SU-DHL-6 (cell line): ENCODE data around the gene BEAN1.
"Not testable (repeated sequence)": the region's sequence is repeated elsewhere in the genome, so short reads cannot be mapped to it uniquely, and the experiment has no call there.

Experiments
- H2AFZ ChIP-seq: fragments of 200-600 bp; sonication (generic); 2 replicates; pipeline ENCODE4 v1.6.1; 2014; ENCODE audit warnings: low read depth, mild to moderate bottlenecking, moderate library complexity, mixed read lengths, antibody characterized with exemption, low read length; ENCODE audit not compliant: severe bottlenecking
- H3F3A ChIP-seq: fragments of 200-600 bp; shearing (Covaris generic); 2 replicates; pipeline ENCODE4 v1.6.0; 2016; ENCODE audit warnings: antibody characterized with exemption, mild to moderate bottlenecking; ENCODE audit not compliant: insufficient read depth
- H3K27ac ChIP-seq: fragments of 200-600 bp; sonication (generic); 2 replicates; pipeline ENCODE4 v1.5.1; 2016; ENCODE audit warnings: low read depth, mild to moderate bottlenecking, low read length, moderate library complexity, mixed read lengths
- H3K27me3 ChIP-seq: fragments of 200-600 bp; sonication (generic), shearing (Covaris generic); 2 replicates; pipeline ENCODE4 v1.6.0; 2014; ENCODE audit warnings: mild to moderate bottlenecking, low read length
- H3K36me3 ChIP-seq: fragments of 200-600 bp; sonication (generic); 2 replicates; pipeline ENCODE4 v1.6.1; 2014; ENCODE audit warnings: mild to moderate bottlenecking, low read length, mixed read lengths
- H3K4me2 ChIP-seq: fragments of 300-600, 200-600 bp; shearing (Covaris generic), sonication (generic); 2 replicates; pipeline ENCODE4 v1.6.0; 2014; ENCODE audit warnings: low read length, low read depth, mild to moderate bottlenecking; ENCODE audit not compliant: poor library complexity, severe bottlenecking
- H3K4me3 ChIP-seq: fragments of 200-600 bp; sonication (generic); 2 replicates; pipeline ENCODE4 v1.5.1; 2014; ENCODE audit warnings: antibody characterized with exemption, low read length, mild to moderate bottlenecking, mixed read lengths; ENCODE audit not compliant: insufficient read depth, poor library complexity, severe bottlenecking
- H3K79me2 ChIP-seq: fragments of 200-600 bp; sonication (generic); 2 replicates; pipeline ENCODE4 v1.6.1; 2014; ENCODE audit warnings: mild to moderate bottlenecking, low read length, moderate library complexity; ENCODE audit not compliant: insufficient read depth
- H3K9ac ChIP-seq: fragments of 200-600 bp; sonication (generic); 2 replicates; pipeline ENCODE4 v1.7.0; 2014; ENCODE audit warnings: mild to moderate bottlenecking, low read length
- H3K9me2 ChIP-seq: fragments of 200-600 bp; sonication (generic); replicated peaks from 2 replicates; pipeline ENCODE4 v1.6.1; 2014; ENCODE audit warnings: low read length; ENCODE audit not compliant: insufficient read depth
- H3K9me3 ChIP-seq: fragments of 200-600 bp; sonication (generic); 2 replicates; pipeline ENCODE4 v1.6.1; 2014; ENCODE audit warnings: low read length, mixed read lengths; ENCODE audit not compliant: insufficient read depth
- H4K20me1 ChIP-seq: fragments of 200-600 bp; sonication (generic); 2 replicates; pipeline ENCODE4 v1.6.1; 2014; ENCODE audit warnings: low read depth, mild to moderate bottlenecking, antibody characterized with exemption, low read length, moderate library complexity, mixed read lengths
- EZH2phosphoT487 ChIP-seq: fragments of 200-600 bp; sonication (generic), shearing (Covaris generic); conservative IDR thresholded peaks from 2 replicates; pipeline ENCODE4 v1.6.1; 2018; ENCODE audit warnings: mild to moderate bottlenecking, antibody characterized with exemption, low read length, moderate library complexity, mixed read lengths
- TF ChIP-seq, protein P1 (sequence below): fragments of 200-600 bp; sonication (generic); IDR thresholded peaks from one replicate; pipeline ENCODE4 v1.5.1; 2017; ENCODE audit warnings: antibody characterized with exemption, mild to moderate bottlenecking, low read length, moderate library complexity; ENCODE audit not compliant: insufficient read depth, poor library complexity, severe bottlenecking

BEAN1 gene

DNA sequence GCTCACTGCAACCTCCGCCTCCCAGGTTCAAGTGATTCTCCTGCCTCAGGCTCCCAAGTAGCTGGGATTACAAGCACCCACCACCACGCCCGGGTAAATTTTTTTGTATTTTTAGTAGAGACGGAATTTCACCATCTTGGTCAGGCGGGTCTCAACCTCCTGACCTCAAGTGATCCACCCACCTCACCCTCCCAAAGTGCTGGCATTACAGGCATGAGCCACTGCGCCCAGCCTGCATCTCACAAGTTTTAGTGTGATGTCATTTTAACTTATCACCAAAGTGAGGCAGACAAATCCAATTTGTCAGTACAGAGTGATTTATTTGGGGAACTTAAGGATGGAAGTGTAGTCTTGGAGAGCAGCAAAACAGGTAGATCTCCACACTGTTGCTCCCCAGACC is 39.5 kb downstream of the BEAN1 start:
- H3K9ac ChIP-seq, H3K79me2 ChIP-seq, H3K9me3 ChIP-seq, H3K27ac ChIP-seq, H3K4me2 ChIP-seq, H3F3A ChIP-seq, H3K9me2 ChIP-seq, H2AFZ ChIP-seq, H3K4me3 ChIP-seq, H3K36me3 ChIP-seq, H4K20me1 ChIP-seq, H3K27me3 ChIP-seq: not testable (repeated sequence)

DNA sequence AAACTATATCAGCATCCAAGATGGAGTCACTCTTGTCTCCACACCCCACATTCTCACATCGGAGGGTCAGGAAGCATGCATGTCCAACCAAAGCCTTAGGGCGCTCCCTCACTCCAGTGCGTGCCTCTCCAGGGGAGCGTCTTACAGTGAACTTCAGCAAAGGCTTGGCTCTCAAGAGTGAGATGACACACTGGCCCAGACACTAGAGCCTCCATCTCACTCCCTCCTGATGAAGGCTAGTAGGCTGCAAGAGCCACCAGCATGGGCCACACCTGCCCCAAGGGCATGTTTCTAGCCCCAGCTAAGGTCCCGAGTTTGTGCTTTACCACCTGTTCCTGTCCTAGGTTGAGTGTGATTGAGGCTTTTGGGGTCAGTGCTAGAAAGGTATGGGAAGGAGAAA is 40.5 kb downstream of the BEAN1 start:
- Histone ChIP-seq H3K27ac (no peak overlapping the region), H3K27me3 (no peaks in the 10 kb centered on the region), H3K9ac (no peak overlapping the region), H3K36me3 (no peaks in the 10 kb centered on the region), H2AFZ (no peak overlapping the region), H3F3A (no peaks in the 10 kb centered on the region), H3K4me2 (no peak overlapping the region), H3K79me2 (no peaks in the 10 kb centered on the region), H3K9me2 (no peaks in the 10 kb centered on the region), H4K20me1 (no peaks in the 10 kb centered on the region), H3K4me3 (no peak overlapping the region), H3K9me3 (no peaks in the 10 kb centered on the region)
- no peak for TF ChIP-seq EZH2phosphoT487

DNA sequence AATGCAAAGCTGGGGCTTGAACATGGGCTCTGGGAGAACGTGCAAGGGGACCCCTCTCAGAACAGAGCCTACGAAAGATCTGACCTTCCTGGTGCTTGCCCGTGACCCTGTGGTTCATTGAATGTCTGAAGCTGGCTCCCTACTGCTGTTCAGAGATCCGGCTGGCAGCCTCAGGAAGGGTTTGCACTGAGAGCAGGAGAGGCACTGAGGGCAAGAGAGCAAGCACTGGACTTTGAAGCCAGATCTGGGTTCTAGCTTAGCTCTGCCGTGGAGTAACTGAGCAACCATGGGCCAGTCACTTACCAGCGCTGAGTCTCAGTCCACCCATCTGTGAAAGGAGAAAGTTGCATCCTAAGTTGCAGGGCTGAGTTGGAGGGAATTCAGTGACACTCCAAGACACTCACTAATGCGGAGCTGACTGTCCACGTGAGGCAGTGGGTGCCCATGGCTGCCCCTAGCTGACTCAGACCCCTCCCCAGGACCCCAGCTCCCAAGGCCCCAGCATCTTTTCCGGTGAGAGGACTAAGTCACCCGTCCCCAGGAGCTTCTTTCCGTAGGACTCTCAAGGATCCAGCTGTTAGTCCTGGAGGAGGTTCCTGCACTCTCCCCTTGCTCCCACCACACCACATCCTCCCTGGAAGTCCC is 41.3 kb downstream of the BEAN1 start:
- no peaks in the 10 kb centered on the region for H3F3A ChIP-seq
- no peak for TF ChIP-seq EZH2phosphoT487
- TF ChIP-seq, protein P1, sequence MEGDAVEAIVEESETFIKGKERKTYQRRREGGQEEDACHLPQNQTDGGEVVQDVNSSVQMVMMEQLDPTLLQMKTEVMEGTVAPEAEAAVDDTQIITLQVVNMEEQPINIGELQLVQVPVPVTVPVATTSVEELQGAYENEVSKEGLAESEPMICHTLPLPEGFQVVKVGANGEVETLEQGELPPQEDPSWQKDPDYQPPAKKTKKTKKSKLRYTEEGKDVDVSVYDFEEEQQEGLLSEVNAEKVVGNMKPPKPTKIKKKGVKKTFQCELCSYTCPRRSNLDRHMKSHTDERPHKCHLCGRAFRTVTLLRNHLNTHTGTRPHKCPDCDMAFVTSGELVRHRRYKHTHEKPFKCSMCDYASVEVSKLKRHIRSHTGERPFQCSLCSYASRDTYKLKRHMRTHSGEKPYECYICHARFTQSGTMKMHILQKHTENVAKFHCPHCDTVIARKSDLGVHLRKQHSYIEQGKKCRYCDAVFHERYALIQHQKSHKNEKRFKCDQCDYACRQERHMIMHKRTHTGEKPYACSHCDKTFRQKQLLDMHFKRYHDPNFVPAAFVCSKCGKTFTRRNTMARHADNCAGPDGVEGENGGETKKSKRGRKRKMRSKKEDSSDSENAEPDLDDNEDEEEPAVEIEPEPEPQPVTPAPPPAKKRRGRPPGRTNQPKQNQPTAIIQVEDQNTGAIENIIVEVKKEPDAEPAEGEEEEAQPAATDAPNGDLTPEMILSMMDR = no peak
- H4K20me1 ChIP-seq = no peaks in the 10 kb centered on the region
- no peak overlapping the region for H3K9ac ChIP-seq
- H3K36me3 ChIP-seq = no peaks in the 10 kb centered on the region
- no peak overlapping the region for H2AFZ ChIP-seq
- no peaks in the 10 kb centered on the region for H3K79me2 ChIP-seq
- H3K27me3 ChIP-seq = no peaks in the 10 kb centered on the region
- no peaks in the 10 kb centered on the region for H3K9me3 ChIP-seq
- H3K27ac ChIP-seq = no peak overlapping the region
- H3K4me3 ChIP-seq = no peak overlapping the region
- H3K4me2 ChIP-seq = no peak overlapping the region
- no peaks in the 10 kb centered on the region for H3K9me2 ChIP-seq

DNA sequence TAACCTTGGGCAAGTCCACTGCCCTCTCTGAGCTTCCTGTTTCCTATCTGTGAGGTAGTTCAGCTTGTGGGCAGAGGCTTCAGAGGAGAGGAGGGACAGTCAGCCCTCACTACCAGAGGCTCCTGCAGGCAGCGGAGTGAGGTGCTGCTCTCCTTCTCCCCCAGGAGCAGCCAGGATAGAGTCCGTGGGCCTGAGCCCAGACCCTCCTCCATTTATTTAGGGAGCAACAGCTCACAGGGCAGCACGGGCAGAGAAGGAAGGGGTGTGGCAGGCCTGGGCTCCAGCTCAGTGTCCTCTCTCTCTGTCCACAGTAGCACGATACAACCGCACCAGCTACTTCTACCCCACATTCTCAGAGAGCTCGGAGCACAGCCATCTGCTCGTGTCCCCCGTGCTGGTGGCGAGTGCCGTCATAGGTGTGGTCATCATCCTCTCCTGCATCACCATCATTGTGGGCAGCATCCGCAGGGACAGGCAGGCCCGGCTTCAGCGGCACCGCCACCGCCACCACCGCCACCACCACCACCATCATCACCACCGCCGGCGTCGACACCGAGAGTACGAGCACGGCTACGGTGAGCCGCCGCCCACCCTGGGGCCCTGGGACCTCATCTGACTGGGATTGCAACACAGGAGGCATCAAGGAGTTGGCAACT is 42.3 kb downstream of the BEAN1 start:
- Histone ChIP-seq H2AFZ (no peak overlapping the region), H3K79me2 (no peaks in the 10 kb centered on the region), H3K9me2 (no peaks in the 10 kb centered on the region), H4K20me1 (no peaks in the 10 kb centered on the region), H3F3A (no peaks in the 10 kb centered on the region), H3K4me2 (no peak overlapping the region), H3K9me3 (no peaks in the 10 kb centered on the region), H3K27me3 (no peaks in the 10 kb centered on the region), H3K36me3 (no peaks in the 10 kb centered on the region), H3K9ac (no peak overlapping the region), H3K27ac (no peak overlapping the region), H3K4me3 (no peak overlapping the region)
- TF ChIP-seq, protein P1 = no peak
- no peak for TF ChIP-seq EZH2phosphoT487
